ENCODE measurements around the gene SLC44A4.

GRCh38 chr6:31898383-31899011 lies 19.7 kb upstream of the SLC44A4 start:
- TF ChIP-seq, protein P1, sequence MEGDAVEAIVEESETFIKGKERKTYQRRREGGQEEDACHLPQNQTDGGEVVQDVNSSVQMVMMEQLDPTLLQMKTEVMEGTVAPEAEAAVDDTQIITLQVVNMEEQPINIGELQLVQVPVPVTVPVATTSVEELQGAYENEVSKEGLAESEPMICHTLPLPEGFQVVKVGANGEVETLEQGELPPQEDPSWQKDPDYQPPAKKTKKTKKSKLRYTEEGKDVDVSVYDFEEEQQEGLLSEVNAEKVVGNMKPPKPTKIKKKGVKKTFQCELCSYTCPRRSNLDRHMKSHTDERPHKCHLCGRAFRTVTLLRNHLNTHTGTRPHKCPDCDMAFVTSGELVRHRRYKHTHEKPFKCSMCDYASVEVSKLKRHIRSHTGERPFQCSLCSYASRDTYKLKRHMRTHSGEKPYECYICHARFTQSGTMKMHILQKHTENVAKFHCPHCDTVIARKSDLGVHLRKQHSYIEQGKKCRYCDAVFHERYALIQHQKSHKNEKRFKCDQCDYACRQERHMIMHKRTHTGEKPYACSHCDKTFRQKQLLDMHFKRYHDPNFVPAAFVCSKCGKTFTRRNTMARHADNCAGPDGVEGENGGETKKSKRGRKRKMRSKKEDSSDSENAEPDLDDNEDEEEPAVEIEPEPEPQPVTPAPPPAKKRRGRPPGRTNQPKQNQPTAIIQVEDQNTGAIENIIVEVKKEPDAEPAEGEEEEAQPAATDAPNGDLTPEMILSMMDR (conservative IDR thresholded peaks at IDR 0.05; ENCODE audit: low read depth, low read length): no peak
- no peak for TF ChIP-seq EZH2 (IDR thresholded peaks at IDR 0.05; ENCODE audit: borderline replicate concordance, low read depth, low read length, poor library complexity, severe bottlenecking)

Measured in A673 (cell line).